K562 (cell line): ENCODE measurements around the gene HERPUD2. TPM values are rescaled to one million over a fixed set of nuclear protein-coding genes. Genes with fewer than 3 reads are reported as not detected.

Experiments
- CUX1 ChIP-seq: fragments of 200-800 bp; sonication (Bioruptor generic); IDR thresholded peaks from 2 replicates; pipeline ENCODE4 v1.6.1; 2016; ENCODE audit warnings: missing genetic modification characterization, missing compliant biosample characterization
- DPF2 ChIP-seq: fragments of 450-650 bp; IDR thresholded peaks from 2 replicates; pipeline ENCODE4 v1.6.1; 2016
- MYC ChIP-seq, 2 experiments: fragments of 250-450 bp in 1 of 2; sonication (Bioruptor Pico) in 1 of 2; IDR thresholded peaks; 2 replicates each; pipeline versions ENCODE4 v1.5.1 to v1.6.1; 2012 to 2021; ENCODE audit warnings: low read depth in 2 of 2, borderline replicate concordance in 1 of 2, improper control_type of control experiment in 1 of 2, low read length in 1 of 2, mild to moderate bottlenecking in 1 of 2, moderate library complexity in 1 of 2
- PCBP1 ChIP-seq: fragments of 200-400 bp; formaldehyde crosslinking; IDR thresholded peaks from 2 replicates; pipeline ENCODE4 v1.6.1; 2018; ENCODE audit warnings: mild to moderate bottlenecking, low read depth, low read length; ENCODE audit not compliant: poor library complexity, severe bottlenecking
- PKNOX1 ChIP-seq: fragments of 450-650 bp; IDR thresholded peaks from 2 replicates; pipeline ENCODE4 v1.6.1; 2016
- STAT5B ChIP-seq: fragments of 250-450 bp; sonication (Bioruptor Pico); IDR thresholded peaks from 2 replicates; pipeline ENCODE4 v1.8.0; 2021; ENCODE audit warnings: mild to moderate bottlenecking, inconsistent platforms
- ZBTB40 ChIP-seq, 2 experiments: fragments of 450-650 bp in 1 of 2; sonication (generic) in 1 of 2; formaldehyde crosslinking in 1 of 2; IDR thresholded peaks; 2 replicates each; pipeline versions ENCODE4 v1.7.1 to v1.9.0; 2016 to 2022; ENCODE audit warnings: inconsistent platforms in 1 of 2, mild to moderate bottlenecking in 1 of 2, missing genetic modification reagents in 1 of 2
- ZNF165 ChIP-seq: fragments of 250-450 bp; sonication (Bioruptor Pico); IDR thresholded peaks from 2 replicates; pipeline ENCODE4 v1.4.0; 2020; ENCODE audit warnings: borderline replicate concordance
- ZNF639 ChIP-seq, 2 experiments: fragments of 200-800 bp in 1 of 2; sonication (Bioruptor generic) in 1 of 2; sonication (generic) in 1 of 2; formaldehyde crosslinking in 1 of 2; IDR thresholded peaks in 1 of 2; conservative IDR thresholded peaks in 1 of 2; 2 replicates each; pipeline versions ENCODE4 v1.5.0 to v1.6.1; 2016 to 2020; ENCODE audit warnings: missing compliant biosample characterization in 1 of 2, missing genetic modification characterization in 1 of 2, missing genetic modification reagents in 1 of 2
- ZSCAN29 ChIP-seq: fragments of 450-650 bp; IDR thresholded peaks from 2 replicates; pipeline ENCODE4 v1.6.1; 2017
- polyA plus RNA-seq, 8 experiments: library from polyadenylated mRNA; depleted of rRNA in 4 of 8; stranded (reverse) in 5 of 8; unstranded in 3 of 8; fragments of >200 nt; fragmentation: Nextera tagmentation in 2 of 8; fragmentation: Illumina TruSeq in 1 of 8; extraction: Ambion mirVana in 2 of 8; extraction: Trizol in 1 of 8; gene quantifications; 2 replicates each; pipeline versions ENCODE4 v1.2.1 to v1.2.3, GENCODE V29; 2011 to 2014; ENCODE audit warnings: inconsistent platforms in 1 of 8, missing spikeins in 1 of 8
- total RNA-seq, 7 experiments: library from RNA; depleted of rRNA in 6 of 7; stranded (reverse); fragments of >200 nt in 6 of 7; fragmentation: Illumina TruSeq in 2 of 7; extraction: Trizol in 2 of 7; gene quantifications; 2 replicates each; pipeline versions ENCODE4 v1.2.1 to v1.2.3, GENCODE V29; 2011 to 2021; ENCODE audit warnings: low replicate concordance in 1 of 7

The HERPUD2 gene
- total and polyA plus RNA-seq, 9 of the 15 experiments (the other 6 are each of a cell fraction or from before 2014, with no cell fraction given) = 4.1 to 28.5 (median 12.3) TPM

GRCh38 chr7:35647171-35647574 is 47.8 kb downstream of the HERPUD2 start (continued):
- TF ChIP-seq PKNOX1 = peak; percentile 91
- no peak for TF ChIP-seq PCBP1
- no peak for TF ChIP-seq ZNF165 (CRISPR knock-in tag)
- TF ChIP-seq CUX1 = no peak
- no peak for TF ChIP-seq STAT5B
- TF ChIP-seq MYC (IDR thresholded peaks at IDR 0.05; ENCODE audit: low read depth, low read length) = no peak
- no peak for TF ChIP-seq MYC (CRISPR knock-in tag; IDR thresholded peaks at IDR 0.05; ENCODE audit: borderline replicate concordance, low read depth)
- no peak for TF ChIP-seq ZSCAN29
- peak; percentile 39; the same call in 1 of the 2 replicates for TF ChIP-seq DPF2
- no peak for TF ChIP-seq ZBTB40 (IDR thresholded peaks at IDR 0.05)
- TF ChIP-seq ZBTB40 (CRISPR knock-in tag; IDR thresholded peaks at IDR 0.05) = no peak
- no peak for TF ChIP-seq ZNF639 (CRISPR knock-in tag; conservative IDR thresholded peaks at IDR 0.05 in 1 of 2, IDR thresholded peaks at IDR 0.05 in 1 of 2)
